Jurkat, Clone E6-1 (cell line): ENCODE results near the gene APOBEC3A.
"Not testable (repeated sequence)": the region's sequence is repeated elsewhere in the genome, so short reads cannot be mapped to it uniquely, and the experiment has no call there.

ENCODE experiments used
- DNase-seq: peaks from one replicate; pipeline ENCODE4 v3.0.0-alpha.2; 2011; ENCODE audit warnings: low read depth, low spot score
- H3K4me3 ChIP-seq: 2 replicates; pipeline ENCODE4 v1.5.1; 2011; ENCODE audit warnings: mild to moderate bottlenecking, low read length, control low read depth, moderate library complexity

The APOBEC3A gene

DNA sequence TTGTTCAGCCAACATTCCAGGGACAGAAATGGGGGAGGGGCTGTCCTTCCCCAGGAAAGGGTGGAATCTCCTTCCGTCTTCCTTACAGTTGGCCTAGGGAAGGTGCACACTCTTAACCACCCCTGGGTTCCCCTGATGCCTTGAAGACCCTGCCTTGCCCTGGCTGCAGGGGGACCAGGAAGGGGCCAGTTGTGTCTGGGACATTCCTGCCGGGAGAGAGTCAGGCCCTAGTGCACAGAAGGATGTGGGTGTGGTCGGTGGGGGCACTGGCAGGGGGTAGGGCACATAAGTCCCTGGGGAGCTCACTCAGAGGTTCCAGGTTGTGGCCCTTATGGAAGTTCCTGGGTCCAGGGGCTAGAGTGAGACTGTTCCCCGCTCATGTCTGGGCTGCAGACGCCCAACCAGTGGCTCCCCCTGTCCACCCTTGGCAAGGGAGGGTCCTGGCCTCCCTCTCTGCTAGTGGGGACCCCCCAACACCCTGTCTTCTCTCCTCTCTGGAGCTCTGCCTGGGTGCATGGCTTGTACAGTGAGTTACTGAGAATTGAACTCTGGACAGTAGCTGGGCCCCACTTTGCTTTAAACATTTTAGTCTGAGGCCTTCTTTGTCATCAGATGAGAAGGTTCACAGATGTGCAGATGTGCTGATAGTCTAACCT lies 2.0 kb upstream of the APOBEC3A start:
- DNase-seq = no peak
- H3K4me3 ChIP-seq = no peak overlapping the region

GRCh38 chr22:38955926-38956325 lies 1.5 kb upstream of the APOBEC3A start:
- no peak overlapping the region for H3K4me3 ChIP-seq
- no peak for DNase-seq

DNA sequence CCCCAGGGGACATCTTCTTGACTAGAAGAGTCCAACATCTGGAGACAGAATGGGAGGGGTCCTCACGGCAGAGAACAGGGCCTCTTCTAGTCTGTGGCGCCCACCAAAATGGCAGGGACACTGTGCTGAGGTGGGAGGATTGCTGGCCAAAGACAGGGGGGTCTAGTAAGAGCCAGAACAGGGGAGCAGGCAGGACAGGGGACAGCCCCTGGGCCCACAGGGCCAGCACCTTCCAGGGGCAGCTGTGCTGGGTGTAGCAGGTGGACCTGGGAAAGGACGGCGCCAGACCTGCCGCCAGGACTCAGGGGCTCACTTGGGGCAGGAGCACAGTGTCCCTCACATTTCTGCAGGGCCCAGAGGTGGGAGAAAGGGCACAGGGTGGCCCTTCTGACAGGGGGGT lies 858 bp upstream of the APOBEC3A start:
- no peak for DNase-seq
- no peak overlapping the region for H3K4me3 ChIP-seq

- H3K4me3 ChIP-seq = no peak overlapping the region
These were observed 620 bp downstream of the APOBEC3A start for GRCh38 chr22:38957808-38958650.

DNA sequence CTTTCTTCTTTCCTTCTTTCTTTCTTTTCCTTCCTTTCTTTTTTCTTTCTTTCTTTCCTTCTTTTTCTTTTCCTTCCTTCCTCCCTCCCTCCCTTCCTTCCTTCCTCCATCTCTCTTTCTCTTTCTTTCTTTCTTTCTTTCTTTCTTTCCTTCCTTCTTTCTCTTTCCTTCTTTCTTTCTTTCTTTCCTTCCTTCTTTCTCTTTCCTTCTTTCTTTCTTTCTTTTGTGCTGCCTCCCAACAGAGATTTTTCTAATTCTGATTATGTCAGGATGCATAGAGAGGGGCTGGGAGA lies 1.2 kb downstream of the APOBEC3A start:
- not testable (repeated sequence) for H3K4me3 ChIP-seq, DNase-seq

More at GRCh38 chr22:38957808-38958650, 620 bp downstream of the APOBEC3A start:
- DNase-seq = no peak

DNA sequence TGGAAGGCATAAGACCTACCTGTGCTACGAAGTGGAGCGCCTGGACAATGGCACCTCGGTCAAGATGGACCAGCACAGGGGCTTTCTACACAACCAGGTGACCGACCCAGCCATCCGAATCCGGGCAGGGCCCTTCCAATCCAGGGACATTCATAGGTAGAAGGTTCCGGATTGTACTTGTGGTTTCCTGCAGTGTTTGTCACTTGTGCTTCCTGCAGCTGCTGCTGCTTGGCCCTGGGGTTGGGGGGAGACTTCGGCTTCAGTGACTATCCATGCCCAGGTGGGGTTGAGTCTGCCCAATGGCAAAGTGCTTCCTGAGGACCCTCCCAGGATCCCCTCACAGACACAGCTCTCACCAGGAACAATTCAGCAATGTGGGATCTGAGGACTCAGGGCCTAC lies 2.2 kb downstream of the APOBEC3A start:
- no peak for DNase-seq
- H3K4me3 ChIP-seq = no peak overlapping the region

GRCh38 chr22:38960673-38961072 lies 3.3 kb downstream of the APOBEC3A start:
- H3K4me3 ChIP-seq, DNase-seq: not testable (repeated sequence)

GRCh38 chr22:38963291-38963738 lies 5.9 kb downstream of the APOBEC3A start:
- not testable (repeated sequence) for H3K4me3 ChIP-seq, DNase-seq

DNA sequence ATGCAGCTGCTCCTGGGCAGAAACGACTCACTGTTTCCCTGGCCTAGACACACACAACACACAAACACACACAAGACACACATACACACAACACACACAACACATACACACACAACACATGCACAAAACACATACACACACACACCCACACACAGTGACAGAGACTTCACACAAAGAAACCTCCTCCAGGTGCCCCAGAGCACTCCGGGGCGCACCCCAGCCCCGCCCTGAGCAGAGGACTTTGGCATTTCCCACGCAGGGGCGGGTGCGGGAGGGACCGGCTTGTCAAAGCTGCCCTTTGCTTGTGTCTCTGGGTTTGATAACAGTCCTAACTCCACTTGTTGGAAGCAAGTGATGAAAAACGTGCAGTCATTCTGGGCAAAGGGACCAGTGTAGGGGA lies 6.5 kb downstream of the APOBEC3A start:
- no peak for DNase-seq

DNA sequence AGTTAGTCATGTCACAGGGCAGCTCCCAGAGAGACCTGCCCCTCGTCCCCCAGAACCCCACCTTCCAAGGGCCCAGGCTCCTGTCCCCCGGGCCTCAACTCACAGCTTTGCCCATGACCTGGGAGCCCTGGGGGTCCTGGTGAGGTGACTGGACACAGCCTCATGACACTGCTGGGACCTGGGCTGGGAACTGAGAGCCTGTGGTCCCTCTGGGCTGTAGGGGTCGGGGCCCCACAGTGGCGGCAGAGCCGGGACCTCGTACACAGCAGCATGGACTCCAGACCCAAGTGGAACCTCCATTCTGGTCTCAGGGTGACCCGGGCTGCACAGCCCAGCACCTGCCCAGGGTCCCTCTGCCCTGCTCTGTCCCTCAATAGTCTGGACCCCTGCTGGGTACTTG lies 6.9 kb downstream of the APOBEC3A start:
- DNase-seq = no peak
- H3K4me3 ChIP-seq = no peak overlapping the region

More for the DNA sequence above, 6.5 kb downstream of the APOBEC3A start:
- no peak overlapping the region for H3K4me3 ChIP-seq

DNA sequence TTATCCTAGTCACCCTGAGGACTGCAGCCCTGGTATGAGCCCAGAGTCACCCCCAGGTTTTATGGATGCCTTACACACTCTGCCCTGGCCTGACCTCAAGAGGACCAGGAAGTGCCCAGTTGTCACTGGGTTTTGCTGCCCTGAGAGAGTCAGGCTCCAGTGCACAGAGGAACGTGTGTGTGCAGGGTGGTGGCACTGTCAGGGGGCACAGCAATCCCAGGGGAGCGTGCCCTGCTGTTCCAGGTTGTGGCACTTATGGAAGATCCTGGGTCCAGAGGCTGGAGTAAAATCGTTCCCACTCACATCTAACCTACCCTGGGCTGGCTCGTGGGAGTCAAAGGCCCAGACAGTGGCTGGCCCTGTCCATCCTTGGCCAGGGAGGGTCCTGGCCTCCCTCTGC lies 7.6 kb downstream of the APOBEC3A start:
- DNase-seq = no peak
- H3K4me3 ChIP-seq = no peak overlapping the region

- no peak for DNase-seq
- no peak overlapping the region for H3K4me3 ChIP-seq
These were observed 8.4 kb downstream of the APOBEC3A start for GRCh38 chr22:38965614-38966379.

GRCh38 chr22:38966380-38966702 lies 8.9 kb downstream of the APOBEC3A start:
- H3K4me3 ChIP-seq = no peak overlapping the region
- no peak for DNase-seq

DNA sequence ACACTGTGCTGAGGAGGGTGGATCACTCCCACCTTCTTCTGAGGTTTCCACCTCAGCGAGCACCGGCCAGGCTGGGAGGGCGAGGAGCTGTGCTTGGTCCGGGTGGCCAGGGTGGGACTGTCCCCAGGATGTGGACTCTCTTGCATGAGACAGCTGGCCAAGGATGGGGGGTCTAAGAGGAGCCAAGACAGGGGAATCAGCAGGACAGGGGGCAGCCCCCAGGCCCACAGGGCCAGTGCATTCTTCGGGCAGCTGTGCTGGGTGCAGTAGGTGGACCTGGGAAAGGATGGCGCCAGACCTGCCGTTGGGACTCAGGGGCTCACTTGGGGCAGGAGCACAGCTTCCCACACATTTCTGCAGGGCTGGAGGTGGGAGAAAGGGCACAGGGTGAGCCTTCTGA lies 9.5 kb downstream of the APOBEC3A start:
- DNase-seq = no peak
- H3K4me3 ChIP-seq = no peak overlapping the region

DNA sequence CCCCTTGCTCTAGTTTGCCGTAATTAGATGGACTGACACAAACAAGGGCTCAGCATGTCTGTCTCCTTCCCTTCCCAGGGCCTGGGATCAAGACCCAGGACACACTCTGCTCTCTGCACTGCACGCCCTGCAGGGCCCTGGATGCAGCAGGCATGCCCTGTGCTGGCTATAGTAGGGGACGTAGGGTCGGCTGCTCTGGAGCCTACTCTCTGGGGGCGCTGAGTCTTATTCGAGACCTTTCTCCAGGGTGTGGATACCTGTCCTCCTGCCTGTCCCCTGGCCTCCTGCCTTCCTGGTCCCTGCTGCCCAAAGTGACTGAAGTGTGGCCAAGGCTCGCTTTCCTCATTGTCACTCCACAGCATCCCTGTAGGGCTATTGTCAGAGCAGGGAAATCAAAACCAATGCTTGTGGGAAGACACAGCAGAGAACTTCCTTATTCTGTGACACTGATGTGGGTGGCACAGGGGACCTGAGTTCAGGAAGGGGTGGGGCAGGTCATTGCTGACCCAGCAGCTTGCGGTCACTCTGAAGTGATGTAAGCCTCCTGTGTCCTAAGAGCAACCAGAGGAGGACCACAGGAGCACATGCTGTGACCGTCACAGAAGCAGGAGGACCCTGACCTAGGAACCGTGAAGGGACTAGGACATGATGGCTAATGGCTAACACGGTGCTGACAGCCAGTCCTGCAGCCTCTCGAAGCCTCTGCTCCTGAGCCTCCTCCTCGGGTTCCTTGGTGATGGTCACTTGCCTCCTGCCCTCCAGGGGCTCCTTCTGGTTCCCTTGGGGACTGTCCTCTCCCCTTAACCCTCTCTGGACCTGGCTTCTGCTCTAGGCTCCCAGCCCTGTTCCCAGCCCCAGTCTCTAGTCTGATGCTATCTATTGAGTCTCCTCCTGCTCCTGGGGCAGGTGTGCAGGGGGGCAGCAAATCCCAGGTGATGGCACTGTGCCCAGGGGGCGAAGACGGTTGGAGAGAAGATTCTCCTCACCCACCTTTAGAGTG lies 10.3 kb downstream of the APOBEC3A start:
- DNase-seq = no peak
- H3K4me3 ChIP-seq = no peak overlapping the region

DNA sequence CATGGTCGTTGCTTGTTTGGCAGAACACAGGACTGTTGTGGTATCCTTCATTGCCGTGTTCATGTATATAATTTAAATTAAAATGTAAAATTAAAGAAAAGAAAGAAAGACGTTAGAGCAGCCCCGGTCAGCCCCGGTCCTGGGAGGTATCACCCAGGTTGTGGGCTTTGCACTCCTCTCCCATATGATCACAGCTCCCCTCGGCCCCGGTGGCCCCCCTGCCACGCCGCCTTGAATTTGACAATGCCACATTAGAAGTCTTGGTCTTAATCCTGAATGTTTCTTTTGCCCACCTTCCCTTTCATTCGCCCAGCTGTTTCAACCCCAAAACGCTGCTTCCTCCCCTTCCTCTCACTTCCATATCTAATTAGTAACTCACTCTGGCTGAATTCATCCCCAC lies 11.4 kb downstream of the APOBEC3A start:
- no peak for DNase-seq
- H3K4me3 ChIP-seq = no peak overlapping the region

DNA sequence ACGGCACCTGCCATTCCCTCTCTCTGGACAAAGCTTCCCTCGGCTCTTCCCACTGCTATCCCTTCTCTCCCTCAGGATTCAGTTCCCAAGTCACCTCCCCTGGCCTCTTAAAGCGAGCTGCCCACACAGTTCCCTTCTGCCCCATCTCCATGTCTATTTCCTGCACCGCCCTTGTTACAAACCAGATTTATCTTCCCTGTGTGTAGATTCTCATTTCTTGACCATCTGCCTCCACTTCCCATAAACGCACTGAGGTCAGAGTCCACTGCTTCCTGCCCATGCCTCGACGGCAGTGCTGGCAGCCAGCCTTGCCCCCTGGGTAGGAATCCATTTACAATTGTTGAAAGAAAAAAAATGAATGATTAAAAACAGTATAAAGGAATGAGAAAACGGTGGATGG lies 13.1 kb downstream of the APOBEC3A start:
- no peak overlapping the region for H3K4me3 ChIP-seq
- DNase-seq = no peak

- no peak for DNase-seq
- no peak overlapping the region for H3K4me3 ChIP-seq
These were observed 13.8 kb downstream of the APOBEC3A start for GRCh38 chr22:38971202-38971601.

- H3K4me3 ChIP-seq = no peak overlapping the region
- DNase-seq = no peak
These were observed 14.4 kb downstream of the APOBEC3A start for GRCh38 chr22:38971791-38972190.
